GM12874 (cell line): ENCODE results near the gene ACE.

Experiments used
- CTCF ChIP-seq: IDR thresholded peaks from 2 replicates; pipeline ENCODE4 v1.5.1; 2011; ENCODE audit warnings: low read depth, mild to moderate bottlenecking, control low read depth, low read length, moderate library complexity; ENCODE audit not compliant: insufficient read depth

Gene ACE

GRCh38 chr17:63440770-63441335 lies 36.0 kb upstream of the ACE start:
- TF ChIP-seq CTCF: no peak

DNA sequence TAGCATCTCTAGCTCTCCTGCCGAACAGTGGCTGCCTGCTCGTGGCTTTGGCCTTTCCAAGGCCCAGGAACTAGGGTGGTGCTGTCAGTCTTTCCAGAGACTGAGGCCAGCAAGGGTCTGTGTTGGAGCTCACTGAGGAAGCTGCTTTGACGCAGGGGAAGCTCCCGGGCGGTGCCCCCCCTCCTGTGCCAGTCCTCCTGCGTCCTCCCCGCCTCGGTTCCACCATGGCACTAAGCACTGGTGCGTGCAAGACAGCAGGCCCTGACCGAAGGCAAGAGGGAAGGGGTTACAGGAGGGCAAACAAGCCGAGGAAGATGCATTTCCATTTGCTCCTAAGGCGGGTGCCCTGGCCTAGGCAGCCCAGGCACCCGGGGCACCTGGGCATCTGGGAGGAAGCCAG lies 35.2 kb upstream of the ACE start:
- TF ChIP-seq CTCF: no peak

DNA sequence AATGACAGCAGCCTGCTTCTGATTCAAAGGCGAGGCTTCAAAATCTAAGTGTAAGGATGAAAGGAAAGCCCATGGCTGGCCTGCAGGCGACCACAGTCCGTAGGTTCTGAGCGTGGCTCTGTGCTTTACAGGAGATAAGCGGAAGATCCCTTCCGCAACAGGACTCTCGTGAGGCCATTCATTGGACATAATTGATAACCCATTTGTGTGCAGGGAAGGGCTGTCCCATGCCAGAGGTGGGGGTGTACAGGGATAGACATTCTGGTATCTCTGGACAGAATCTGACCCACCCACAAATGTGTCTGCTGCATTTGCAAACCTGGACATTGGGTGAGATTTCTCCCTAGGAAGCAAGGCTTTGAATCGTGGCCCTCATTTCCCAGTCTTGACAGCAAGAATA lies 34.8 kb upstream of the ACE start:
- no peak for TF ChIP-seq CTCF

DNA sequence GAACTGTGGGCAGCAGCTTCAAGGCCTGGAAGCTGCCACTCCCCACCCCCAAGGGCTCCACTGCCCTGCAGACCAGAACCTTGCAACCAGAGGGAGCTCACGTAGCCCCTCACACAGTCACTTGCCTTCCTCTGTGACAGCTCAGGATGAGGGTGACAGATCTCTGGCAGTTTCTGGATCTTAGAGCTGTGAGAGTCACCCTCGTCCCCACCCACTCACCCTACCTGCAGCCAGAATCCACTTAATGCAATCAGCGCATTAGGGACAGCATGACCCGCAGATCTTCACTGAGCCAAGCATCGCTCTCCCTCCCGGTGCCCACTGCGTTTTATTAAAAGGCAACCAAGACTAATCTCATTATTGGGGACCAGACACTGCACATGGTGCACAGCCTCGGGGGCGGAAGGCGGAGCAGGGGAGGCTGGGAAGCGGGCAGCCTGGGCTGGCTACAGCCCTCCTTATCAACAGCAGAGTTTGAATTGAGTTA lies 34.3 kb upstream of the ACE start:
- TF ChIP-seq CTCF: peak; percentile 21; the same call in 1 of the 2 replicates

GRCh38 chr17:63443053-63443452 lies 33.8 kb upstream of the ACE start:
- no peak for TF ChIP-seq CTCF

DNA sequence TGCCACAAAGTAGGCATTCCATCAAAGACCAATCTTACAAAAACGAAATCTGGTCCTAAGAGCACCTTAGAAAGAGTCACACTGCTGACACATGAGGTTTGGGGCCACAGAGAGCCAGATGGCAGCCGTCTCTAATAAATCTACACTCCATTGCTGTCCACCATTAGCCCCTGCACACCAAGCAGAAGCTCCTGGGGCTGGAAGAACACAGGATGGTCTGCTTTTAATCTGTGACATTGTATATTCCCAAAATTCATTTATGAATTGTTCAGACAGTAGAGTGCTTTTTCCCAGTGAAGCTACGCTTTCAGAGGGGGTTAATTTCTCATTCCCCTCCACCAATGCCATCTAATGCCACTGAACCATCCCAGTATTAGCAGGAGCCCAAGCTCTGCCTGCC lies 32.4 kb upstream of the ACE start:
- TF ChIP-seq CTCF: no peak

DNA sequence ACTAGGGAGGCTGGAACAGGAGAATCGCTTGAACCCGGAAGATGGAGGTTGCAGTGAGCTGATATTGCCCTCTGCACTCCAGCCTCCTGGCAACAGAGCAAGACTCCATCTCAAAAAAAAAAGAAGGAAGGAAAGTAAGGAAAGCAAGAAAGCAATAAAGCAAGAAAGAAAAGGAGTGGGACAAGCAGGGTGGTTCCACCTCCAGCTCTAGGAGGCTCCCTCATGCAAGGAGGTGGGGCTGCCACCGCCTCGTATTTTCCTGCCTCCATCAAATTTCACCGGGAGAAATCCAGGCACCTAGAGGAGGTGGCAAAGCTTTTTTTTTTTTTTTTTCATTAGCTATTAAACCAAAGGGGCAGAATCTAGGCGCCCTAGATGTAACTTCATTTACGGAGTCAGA lies 31.8 kb upstream of the ACE start:
- no peak for TF ChIP-seq CTCF
